SU-DHL-6 (cell line): Measurements from ENCODE around the gene SLC9A7.

Source experiments
- H2AFZ ChIP-seq: fragments of 200-600 bp; sonication (generic); 2 replicates; pipeline ENCODE4 v1.6.1; 2014; ENCODE audit warnings: low read depth, mild to moderate bottlenecking, moderate library complexity, mixed read lengths, antibody characterized with exemption, low read length; ENCODE audit not compliant: severe bottlenecking
- H3F3A ChIP-seq: fragments of 200-600 bp; shearing (Covaris generic); 2 replicates; pipeline ENCODE4 v1.6.0; 2016; ENCODE audit warnings: antibody characterized with exemption, mild to moderate bottlenecking; ENCODE audit not compliant: insufficient read depth
- H3K27ac ChIP-seq: fragments of 200-600 bp; sonication (generic); 2 replicates; pipeline ENCODE4 v1.5.1; 2016; ENCODE audit warnings: low read depth, mild to moderate bottlenecking, low read length, moderate library complexity, mixed read lengths
- H3K27me3 ChIP-seq: fragments of 200-600 bp; sonication (generic), shearing (Covaris generic); 2 replicates; pipeline ENCODE4 v1.6.0; 2014; ENCODE audit warnings: mild to moderate bottlenecking, low read length
- H3K36me3 ChIP-seq: fragments of 200-600 bp; sonication (generic); 2 replicates; pipeline ENCODE4 v1.6.1; 2014; ENCODE audit warnings: mild to moderate bottlenecking, low read length, mixed read lengths
- H3K4me2 ChIP-seq: fragments of 300-600, 200-600 bp; shearing (Covaris generic), sonication (generic); 2 replicates; pipeline ENCODE4 v1.6.0; 2014; ENCODE audit warnings: low read length, low read depth, mild to moderate bottlenecking; ENCODE audit not compliant: poor library complexity, severe bottlenecking
- H3K4me3 ChIP-seq: fragments of 200-600 bp; sonication (generic); 2 replicates; pipeline ENCODE4 v1.5.1; 2014; ENCODE audit warnings: antibody characterized with exemption, low read length, mild to moderate bottlenecking, mixed read lengths; ENCODE audit not compliant: insufficient read depth, poor library complexity, severe bottlenecking
- H3K79me2 ChIP-seq: fragments of 200-600 bp; sonication (generic); 2 replicates; pipeline ENCODE4 v1.6.1; 2014; ENCODE audit warnings: mild to moderate bottlenecking, low read length, moderate library complexity; ENCODE audit not compliant: insufficient read depth
- H3K9ac ChIP-seq: fragments of 200-600 bp; sonication (generic); 2 replicates; pipeline ENCODE4 v1.7.0; 2014; ENCODE audit warnings: mild to moderate bottlenecking, low read length
- H3K9me2 ChIP-seq: fragments of 200-600 bp; sonication (generic); replicated peaks from 2 replicates; pipeline ENCODE4 v1.6.1; 2014; ENCODE audit warnings: low read length; ENCODE audit not compliant: insufficient read depth
- H3K9me3 ChIP-seq: fragments of 200-600 bp; sonication (generic); 2 replicates; pipeline ENCODE4 v1.6.1; 2014; ENCODE audit warnings: low read length, mixed read lengths; ENCODE audit not compliant: insufficient read depth
- H4K20me1 ChIP-seq: fragments of 200-600 bp; sonication (generic); 2 replicates; pipeline ENCODE4 v1.6.1; 2014; ENCODE audit warnings: low read depth, mild to moderate bottlenecking, antibody characterized with exemption, low read length, moderate library complexity, mixed read lengths
- CTCF ChIP-seq: fragments of 200-600 bp; sonication (generic); IDR thresholded peaks from one replicate; pipeline ENCODE4 v1.5.1; 2017; ENCODE audit warnings: antibody characterized with exemption, mild to moderate bottlenecking, low read length, moderate library complexity; ENCODE audit not compliant: insufficient read depth, poor library complexity, severe bottlenecking
- EZH2phosphoT487 ChIP-seq: fragments of 200-600 bp; sonication (generic), shearing (Covaris generic); conservative IDR thresholded peaks from 2 replicates; pipeline ENCODE4 v1.6.1; 2018; ENCODE audit warnings: mild to moderate bottlenecking, antibody characterized with exemption, low read length, moderate library complexity, mixed read lengths

The SLC9A7 gene

GRCh38 chrX:46666831-46667230, 92.1 kb downstream of the SLC9A7 start:
- no peaks in the 10 kb centered on the region for H3K9me3 ChIP-seq
- H4K20me1 ChIP-seq: no peaks in the 10 kb centered on the region
- no peaks in the 10 kb centered on the region for H3K27me3 ChIP-seq
- H3F3A ChIP-seq: no peaks in the 10 kb centered on the region
- H3K4me3 ChIP-seq: no peak overlapping the region
- peaks cover under 1% of the 10 kb centered on the region; the same call in 1 of the 2 replicates for H3K79me2 ChIP-seq
- H2AFZ ChIP-seq: no peak overlapping the region
- no peak overlapping the region for H3K9ac ChIP-seq
- no peak overlapping the region for H3K4me2 ChIP-seq
- no peaks in the 10 kb centered on the region for H3K9me2 ChIP-seq
- H3K36me3 ChIP-seq: 0 out of 2 replicates have a peak, but pooled peaks cover 3% of the 10 kb centered on the region
- TF ChIP-seq EZH2phosphoT487 (no peak), CTCF (no peak)
- no peak overlapping the region for H3K27ac ChIP-seq

GRCh38 chrX:46665232-46666152, 93.4 kb downstream of the SLC9A7 start:
- H2AFZ ChIP-seq: no peak overlapping the region
- H3K79me2 ChIP-seq: peaks cover 4% of the 10 kb centered on the region; the same call in 1 of the 2 replicates
- TF ChIP-seq EZH2phosphoT487 (no peak), CTCF (no peak)
- H3K9me2 ChIP-seq: no peaks in the 10 kb centered on the region
- no peaks in the 10 kb centered on the region for H3K9me3 ChIP-seq
- 0 out of 2 replicates have a peak, but pooled peaks cover 3% of the 10 kb centered on the region for H3K36me3 ChIP-seq
- H3K4me2 ChIP-seq: no peak overlapping the region
- H3F3A ChIP-seq: no peaks in the 10 kb centered on the region
- H3K27me3 ChIP-seq: no peaks in the 10 kb centered on the region
- no peak overlapping the region for H3K9ac ChIP-seq
- no peak overlapping the region for H3K4me3 ChIP-seq
- no peaks in the 10 kb centered on the region for H4K20me1 ChIP-seq
- no peak overlapping the region for H3K27ac ChIP-seq

GRCh38 chrX:46662188-46662958, 96.5 kb downstream of the SLC9A7 start:
- H3K4me3 ChIP-seq: no peak overlapping the region
- no peak overlapping the region for H3K4me2 ChIP-seq
- no peak for TF ChIP-seq CTCF
- TF ChIP-seq EZH2phosphoT487: no peak
- 0 out of 2 replicates have a peak, but pooled peaks cover 3% of the 10 kb centered on the region for H3K36me3 ChIP-seq
- no peaks in the 10 kb centered on the region for H4K20me1 ChIP-seq
- no peaks in the 10 kb centered on the region for H3F3A ChIP-seq
- H3K27ac ChIP-seq: no peak overlapping the region
- H3K9ac ChIP-seq: no peak overlapping the region
- H3K27me3 ChIP-seq: no peaks in the 10 kb centered on the region
- H2AFZ ChIP-seq: no peak overlapping the region
- H3K9me2 ChIP-seq: no peaks in the 10 kb centered on the region
- H3K79me2 ChIP-seq: peaks cover 4% of the 10 kb centered on the region; the same call in 1 of the 2 replicates
- H3K9me3 ChIP-seq: no peaks in the 10 kb centered on the region
